ENCODE measurements around the gene GOLGA1. TPM values are rescaled to one million over a fixed set of nuclear protein-coding genes. Genes with fewer than 3 reads are reported as not detected.

The GOLGA1 gene
- polyA plus RNA-seq, 3 donors = 3.1 to 15.7 (median 8.0) TPM

DNA sequence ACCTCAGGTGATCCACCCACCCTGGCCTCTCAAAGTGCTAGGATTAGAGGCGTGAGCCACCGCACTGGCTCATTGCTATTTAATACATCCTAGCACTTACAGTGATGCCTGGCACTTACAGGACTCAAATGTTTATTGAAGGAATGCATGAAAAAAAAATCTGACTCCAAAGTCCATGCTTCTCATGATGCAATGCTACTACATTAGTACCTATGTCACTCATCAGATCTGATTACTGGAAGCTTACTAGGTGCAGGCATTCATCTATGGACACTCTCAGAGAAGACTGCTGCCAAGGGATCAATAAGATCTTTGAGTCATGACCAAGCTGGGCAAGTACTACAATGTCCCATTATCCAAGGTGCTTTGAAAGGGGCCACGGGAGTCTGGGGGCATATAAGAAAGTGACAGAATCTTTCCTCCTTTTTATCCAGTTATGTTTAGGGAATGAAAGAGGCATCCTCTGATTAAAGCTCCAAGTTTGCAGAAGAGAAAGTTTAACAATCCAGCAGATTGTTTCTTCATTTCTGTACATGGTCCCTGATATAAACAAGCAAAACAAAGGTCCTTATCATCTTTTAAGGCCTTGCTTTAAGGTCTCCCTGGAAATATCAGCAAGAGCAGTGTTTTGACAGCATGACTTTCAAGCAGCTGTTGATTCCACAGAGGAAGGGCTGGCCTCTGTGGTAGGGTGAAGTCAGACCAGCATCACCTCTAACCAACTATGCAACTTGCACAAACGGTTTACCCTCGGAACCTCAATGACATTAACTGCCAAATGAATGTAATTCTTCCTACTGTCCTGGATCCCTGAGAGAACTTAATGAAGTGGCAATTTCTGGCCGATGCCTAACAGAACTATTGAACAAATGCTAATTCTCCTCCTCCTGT lies 43.1 kb downstream of the GOLGA1 start:
- H3K27me3 Mint-ChIP-seq (ENCODE audit: low read depth in 3 of 3) = no peaks in the 10 kb centered on the region
- peaks cover 74 to 90% of the 10 kb centered on the region in 2 donors for H3K36me3 Mint-ChIP-seq
- no peaks in the 10 kb centered on the region for H3K4me1 Mint-ChIP-seq
- Histone ChIP-seq H3K79me2 (ENCODE audit: insufficient read depth, low read length) (no peaks in the 10 kb centered on the region), H3K27me3 (ENCODE audit: control insufficient read depth in 2 of 2, insufficient read depth in 2 of 2, low read length in 2 of 2) (no peaks in the 10 kb centered on the region), H3K4me3 (replicated peaks in 1 of 3; ENCODE audit: low read depth in 2 of 3, low read length in 3 of 3) (no peak overlapping the region), H3K36me3 (replicated peaks in 1 of 2; ENCODE audit: control insufficient read depth in 1 of 2, insufficient read depth in 2 of 2, low read length in 2 of 2) (peaks cover 66 to 89% of the 10 kb centered on the region in 2 donors), H3K9ac (ENCODE audit: insufficient read depth, low read length, poor library complexity, severe bottlenecking) (no peak overlapping the region), H4K20me1 (ENCODE audit: insufficient read depth, low read length) (no peaks in the 10 kb centered on the region), H2AFZ (ENCODE audit: insufficient read depth, low read depth, low read length, poor library complexity, severe bottlenecking) (no peak overlapping the region), H3K4me2 (replicated peaks; ENCODE audit: extremely low read depth, low read length, poor library complexity, severe bottlenecking) (no peak overlapping the region), H3K27ac (ENCODE audit: low read depth in 1 of 2, low read length in 2 of 2) (no peak overlapping the region), H3K4me1 (ENCODE audit: control insufficient read depth in 1 of 2, insufficient read depth in 2 of 2, low read length in 2 of 2) (no peaks in the 10 kb centered on the region), H3K9me3 (replicated peaks in 1 of 2; ENCODE audit: control insufficient read depth in 1 of 2, insufficient read depth in 1 of 2, low read length in 2 of 2) (no peaks in the 10 kb centered on the region)
- TF ChIP-seq, protein P1, sequence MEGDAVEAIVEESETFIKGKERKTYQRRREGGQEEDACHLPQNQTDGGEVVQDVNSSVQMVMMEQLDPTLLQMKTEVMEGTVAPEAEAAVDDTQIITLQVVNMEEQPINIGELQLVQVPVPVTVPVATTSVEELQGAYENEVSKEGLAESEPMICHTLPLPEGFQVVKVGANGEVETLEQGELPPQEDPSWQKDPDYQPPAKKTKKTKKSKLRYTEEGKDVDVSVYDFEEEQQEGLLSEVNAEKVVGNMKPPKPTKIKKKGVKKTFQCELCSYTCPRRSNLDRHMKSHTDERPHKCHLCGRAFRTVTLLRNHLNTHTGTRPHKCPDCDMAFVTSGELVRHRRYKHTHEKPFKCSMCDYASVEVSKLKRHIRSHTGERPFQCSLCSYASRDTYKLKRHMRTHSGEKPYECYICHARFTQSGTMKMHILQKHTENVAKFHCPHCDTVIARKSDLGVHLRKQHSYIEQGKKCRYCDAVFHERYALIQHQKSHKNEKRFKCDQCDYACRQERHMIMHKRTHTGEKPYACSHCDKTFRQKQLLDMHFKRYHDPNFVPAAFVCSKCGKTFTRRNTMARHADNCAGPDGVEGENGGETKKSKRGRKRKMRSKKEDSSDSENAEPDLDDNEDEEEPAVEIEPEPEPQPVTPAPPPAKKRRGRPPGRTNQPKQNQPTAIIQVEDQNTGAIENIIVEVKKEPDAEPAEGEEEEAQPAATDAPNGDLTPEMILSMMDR (IDR thresholded peaks at IDR 0.05) = no peak
- no peak for DNase-seq
- H3K4me3 Mint-ChIP-seq = no peak overlapping the region
- H3K27ac Mint-ChIP-seq = no peak overlapping the region
- intact Hi-C loops (cut with micrococcal nuclease) = no loop called here
- no CpG with 5 or more reads among the region's 6 CpGs for WGBS (ENCODE audit: insufficient coverage)
- H3K9me3 Mint-ChIP-seq = no peaks in the 10 kb centered on the region

DNA sequence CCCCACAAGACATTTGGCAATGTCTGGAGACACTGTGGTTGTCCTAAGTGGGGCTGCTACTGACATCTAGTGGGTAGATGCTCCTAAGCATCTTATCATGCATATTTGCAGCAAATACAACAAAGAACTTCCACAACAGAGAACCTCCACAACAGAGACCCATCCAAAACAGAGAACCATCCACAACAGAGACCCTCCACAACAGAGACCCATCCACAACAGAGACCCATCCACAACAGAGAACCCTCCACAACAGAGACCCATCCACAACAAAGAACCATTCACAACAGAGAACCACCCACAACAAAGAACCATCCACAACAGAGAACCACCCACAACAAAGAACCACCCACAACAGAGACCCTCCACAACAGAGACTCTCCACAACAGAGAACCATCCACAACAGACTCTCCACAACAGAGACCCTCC lies 46.1 kb downstream of the GOLGA1 start:
- Histone ChIP-seq H2AFZ (ENCODE audit: insufficient read depth, low read depth, low read length, poor library complexity, severe bottlenecking) (no peak overlapping the region), H3K9ac (ENCODE audit: insufficient read depth, low read length, poor library complexity, severe bottlenecking) (no peak overlapping the region), H3K9me3 (replicated peaks in 1 of 2; ENCODE audit: control insufficient read depth in 1 of 2, insufficient read depth in 1 of 2, low read length in 2 of 2) (no peaks in the 10 kb centered on the region), H3K4me3 (replicated peaks in 1 of 3; ENCODE audit: low read depth in 2 of 3, low read length in 3 of 3) (no peak overlapping the region), H3K4me1 (ENCODE audit: control insufficient read depth in 1 of 2, insufficient read depth in 2 of 2, low read length in 2 of 2) (no peaks in the 10 kb centered on the region), H3K36me3 (replicated peaks in 1 of 2; ENCODE audit: control insufficient read depth in 1 of 2, insufficient read depth in 2 of 2, low read length in 2 of 2) (peaks cover 80 to 96% of the 10 kb centered on the region in 2 donors), H3K79me2 (ENCODE audit: insufficient read depth, low read length) (no peaks in the 10 kb centered on the region), H4K20me1 (ENCODE audit: insufficient read depth, low read length) (no peaks in the 10 kb centered on the region), H3K27me3 (ENCODE audit: control insufficient read depth in 2 of 2, insufficient read depth in 2 of 2, low read length in 2 of 2) (no peaks in the 10 kb centered on the region), H3K27ac (ENCODE audit: low read depth in 1 of 2, low read length in 2 of 2) (no peak overlapping the region), H3K4me2 (replicated peaks; ENCODE audit: extremely low read depth, low read length, poor library complexity, severe bottlenecking) (no peak overlapping the region)
- no peaks in the 10 kb centered on the region for H3K4me1 Mint-ChIP-seq
- H3K36me3 Mint-ChIP-seq = peaks cover 88 to 96% of the 10 kb centered on the region in 2 donors
- intact Hi-C loops (cut with micrococcal nuclease) = no loop called here
- peaks cover 0 to 1% (median 0%) of the 10 kb centered on the region in 3 donors for H3K27me3 Mint-ChIP-seq (ENCODE audit: low read depth in 3 of 3)
- no peak overlapping the region for H3K4me3 Mint-ChIP-seq
- TF ChIP-seq, protein P1 (IDR thresholded peaks at IDR 0.05) = no peak
- H3K27ac Mint-ChIP-seq = peak overlapping the region in 2 of 7 donors; percentile 3 to 58
- no peaks in the 10 kb centered on the region for H3K9me3 Mint-ChIP-seq
- DNase-seq = no peak
